ENCODE data around the gene CTNNBL1. TPM values are rescaled to one million over a fixed set of nuclear protein-coding genes. Genes with fewer than 3 reads are reported as not detected.

The CTNNBL1 gene
- total RNA-seq, 4 donors from 2014 or later, result 40.4 to 54.3 (median 44.7) TPM

DNA sequence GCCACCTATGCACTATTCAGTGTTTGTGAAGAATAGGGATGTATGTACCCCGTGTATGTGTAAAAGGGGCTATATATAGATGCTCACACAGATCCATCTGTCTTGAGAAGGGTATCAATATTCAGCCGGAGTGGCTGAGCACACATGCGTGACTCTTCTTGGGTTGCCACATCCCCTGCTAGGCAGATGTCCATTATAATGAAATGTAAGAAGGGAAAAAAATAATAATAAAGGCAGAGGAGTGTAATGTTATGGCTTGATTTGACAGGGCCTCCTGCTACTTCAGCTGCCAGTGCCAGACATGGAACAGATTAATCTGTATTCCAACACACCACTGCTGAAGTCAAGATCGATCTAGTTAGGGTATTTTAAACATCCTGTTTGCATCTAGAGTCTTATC, 134.9 kb downstream of the CTNNBL1 start:
- 75% methylated on average over 4 of the region's 4 CpGs for WGBS
- Histone ChIP-seq H3K27ac (replicated peaks in 1 of 4) (no peak overlapping the region), H3K9me3 (no peaks in the 10 kb centered on the region), H3K4me1 (peaks cover 0 to 1% (median 0%) of the 10 kb centered on the region in 4 donors), H3K4me3 (no peak overlapping the region), H3K27me3 (no peaks in the 10 kb centered on the region), H3K36me3 (peaks cover 0 to 8% (median 0%) of the 10 kb centered on the region in 4 donors)
- TF ChIP-seq EP300 (IDR thresholded peaks at IDR 0.05), result no peak
- TF ChIP-seq POLR2A (IDR thresholded peaks at IDR 0.05; ENCODE audit: low read depth), result no peak
- no peak for TF ChIP-seq POLR2AphosphoS5 (IDR thresholded peaks at IDR 0.05)
- no peak for TF ChIP-seq CTCF (IDR thresholded peaks at IDR 0.05)
- no peak for DNase-seq (ENCODE audit: extremely low spot score)
- intact Hi-C loops (cut with DNase I), result no loop called here

DNA sequence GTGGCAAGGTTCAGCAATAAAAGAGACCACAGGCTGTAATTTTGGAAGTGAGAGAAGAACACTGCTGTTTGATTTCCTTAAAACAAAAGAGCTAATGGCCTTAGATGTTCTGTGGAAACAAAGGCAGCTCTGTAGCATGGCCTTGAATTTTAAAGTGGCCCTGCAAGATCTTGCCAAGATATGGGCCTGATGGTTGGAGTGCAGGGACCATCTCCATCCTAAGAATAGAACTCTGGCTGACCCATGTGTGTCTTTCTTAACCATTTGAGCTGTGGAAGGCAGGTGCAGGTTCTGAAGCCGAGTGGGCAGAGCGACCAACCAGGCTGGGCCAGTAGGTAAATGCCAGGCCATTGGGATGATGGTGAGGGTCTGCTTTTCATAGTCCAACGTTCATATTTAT, 135.3 kb downstream of the CTNNBL1 start:
- 90% methylated on average over 3 of the region's 3 CpGs for WGBS
- Histone ChIP-seq H3K36me3 (peaks cover 0 to 8% (median 0%) of the 10 kb centered on the region in 4 donors), H3K9me3 (no peaks in the 10 kb centered on the region), H3K4me1 (no peaks in the 10 kb centered on the region), H3K4me3 (no peak overlapping the region), H3K27me3 (no peaks in the 10 kb centered on the region), H3K27ac (replicated peaks in 1 of 4) (no peak overlapping the region)
- no peak for DNase-seq (ENCODE audit: extremely low spot score)
- intact Hi-C loops (cut with DNase I), result no loop called here
- TF ChIP-seq POLR2AphosphoS5 (IDR thresholded peaks at IDR 0.05), result no peak
- no peak for TF ChIP-seq CTCF (IDR thresholded peaks at IDR 0.05)
- no peak for TF ChIP-seq POLR2A (IDR thresholded peaks at IDR 0.05; ENCODE audit: low read depth)
- no peak for TF ChIP-seq EP300 (IDR thresholded peaks at IDR 0.05)

DNA sequence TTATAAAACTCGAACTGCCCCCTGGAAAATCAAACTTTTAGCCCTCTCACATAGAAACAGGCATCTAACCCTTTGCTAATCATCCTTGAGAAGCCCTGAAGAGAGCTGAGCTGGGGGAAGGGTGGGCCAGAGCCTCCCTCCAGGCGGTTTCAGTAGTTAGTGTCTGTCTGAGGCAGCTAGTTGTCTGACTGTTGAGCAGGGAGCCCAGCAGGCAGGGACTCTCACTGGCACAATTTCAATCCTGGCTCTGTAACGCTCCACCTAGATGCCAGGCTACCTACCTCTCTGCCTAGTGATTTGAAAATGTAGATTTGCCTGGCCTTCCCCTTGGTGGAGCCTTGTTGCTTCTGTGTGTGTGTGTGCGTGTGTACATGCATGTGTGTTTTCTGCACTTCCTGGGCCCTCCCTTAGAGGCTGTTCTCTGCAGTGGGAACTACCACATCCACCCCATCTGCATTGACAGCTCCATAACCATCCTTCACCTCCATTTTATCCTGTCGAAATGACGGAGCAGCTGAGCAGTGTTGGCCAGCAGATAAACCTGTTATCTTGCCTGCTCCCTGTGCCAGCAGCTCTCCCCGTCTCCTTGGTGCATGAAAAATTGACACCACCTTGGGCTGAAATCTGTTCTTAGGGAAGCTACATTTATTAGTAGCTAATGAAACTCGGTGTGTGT, 139.5 kb downstream of the CTNNBL1 start:
- intact Hi-C loops (cut with DNase I), result no loop called here
- H3K4me3 ChIP-seq, result no peak overlapping the region
- TF ChIP-seq CTCF (IDR thresholded peaks at IDR 0.05), result no peak
- no peak for TF ChIP-seq EP300 (IDR thresholded peaks at IDR 0.05)
- no peak for TF ChIP-seq POLR2A (IDR thresholded peaks at IDR 0.05; ENCODE audit: low read depth)
- no peak for TF ChIP-seq POLR2AphosphoS5 (IDR thresholded peaks at IDR 0.05)
- DNase-seq (ENCODE audit: extremely low spot score), result no peak
- H3K27ac ChIP-seq (replicated peaks in 1 of 4), result no peak overlapping the region
- H3K9me3 ChIP-seq, result no peaks in the 10 kb centered on the region
- no peaks in the 10 kb centered on the region for H3K4me1 ChIP-seq
- H3K27me3 ChIP-seq, result no peaks in the 10 kb centered on the region
- no peaks in the 10 kb centered on the region for H3K36me3 ChIP-seq
- 92% methylated on average over 8 of the region's 8 CpGs for WGBS

GRCh38 chr20:37836926-37837325, 143.1 kb downstream of the CTNNBL1 start:
- Histone ChIP-seq H3K9me3 (no peaks in the 10 kb centered on the region), H3K4me3 (no peak overlapping the region), H3K27ac (replicated peaks in 1 of 4) (no peak overlapping the region), H3K36me3 (peaks cover under 1 to 21% (median 5%) of the 10 kb centered on the region in 4 donors), H3K27me3 (no peaks in the 10 kb centered on the region), H3K4me1 (no peaks in the 10 kb centered on the region)
- no peak for TF ChIP-seq CTCF (IDR thresholded peaks at IDR 0.05)
- no peak for TF ChIP-seq POLR2AphosphoS5 (IDR thresholded peaks at IDR 0.05)
- no peak for TF ChIP-seq POLR2A (IDR thresholded peaks at IDR 0.05; ENCODE audit: low read depth)
- no peak for TF ChIP-seq EP300 (IDR thresholded peaks at IDR 0.05)
- WGBS, result 69% methylated on average over 5 of the region's 5 CpGs
- no peak for DNase-seq (ENCODE audit: extremely low spot score)
- intact Hi-C loops (cut with DNase I), result no loop called here

DNA sequence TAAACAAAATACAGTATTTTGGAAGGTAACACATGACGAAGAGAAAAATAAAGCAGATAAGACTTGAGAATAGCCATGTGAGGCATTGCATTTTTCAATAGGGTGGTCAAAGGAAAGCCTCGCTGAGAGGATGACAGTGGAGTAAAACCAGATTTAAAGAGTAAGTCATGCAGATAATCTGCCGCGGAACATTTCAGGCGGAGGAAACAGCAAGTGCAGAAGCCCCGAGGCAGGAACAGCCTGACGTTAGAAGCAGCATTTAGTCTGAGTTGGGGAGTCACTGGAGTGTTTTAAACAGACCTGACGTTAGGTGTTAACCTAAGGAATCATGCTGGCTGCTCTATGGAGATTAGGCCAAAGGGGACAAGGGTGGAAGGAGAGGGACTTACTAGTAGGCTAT, 144.1 kb downstream of the CTNNBL1 start:
- intact Hi-C loops (cut with DNase I), result no loop called here

More for the DNA sequence above, 144.1 kb downstream of the CTNNBL1 start:
- Histone ChIP-seq H3K4me3 (no peak overlapping the region), H3K27ac (replicated peaks in 1 of 4) (no peak overlapping the region), H3K9me3 (no peaks in the 10 kb centered on the region), H3K27me3 (no peaks in the 10 kb centered on the region), H3K36me3 (peaks cover 10 to 31% (median 15%) of the 10 kb centered on the region in 4 donors), H3K4me1 (no peaks in the 10 kb centered on the region)
- DNase-seq (ENCODE audit: extremely low spot score), result no peak
- TF ChIP-seq CTCF (IDR thresholded peaks at IDR 0.05) (no peak), POLR2A (IDR thresholded peaks at IDR 0.05; ENCODE audit: low read depth) (no peak), EP300 (IDR thresholded peaks at IDR 0.05) (no peak), POLR2AphosphoS5 (IDR thresholded peaks at IDR 0.05) (no peak)
- WGBS, result 81% methylated on average over 8 of the region's 8 CpGs

Data from esophagus muscularis mucosa (tissue), 4 donors.